ENCODE results near the gene TP53RK. TPM values are rescaled to one million over a fixed set of nuclear protein-coding genes. Genes with fewer than 3 reads are reported as not detected.

The TP53RK gene
- total and polyA plus RNA-seq, 2 donors (not counting 1 experiment from before 2014, with no cell fraction given) = 3.1 to 22.5 TPM

GRCh38 chr20:46663531-46663930 lies 25.7 kb downstream of the TP53RK start:
- WGBS (ENCODE audit: insufficient coverage) = no CpG with 5 or more reads among the region's 3 CpGs
- Histone ChIP-seq H3K27ac (ENCODE audit: low read length in 2 of 2) (no peak overlapping the region), H4K20me1 (ENCODE audit: control insufficient read depth, insufficient read depth, low read length, poor library complexity, severe bottlenecking) (no peaks in the 10 kb centered on the region), H3K4me2 (replicated peaks; ENCODE audit: low read depth, low read length, poor library complexity, severe bottlenecking) (no peak overlapping the region), H3K4me3 (ENCODE audit: control extremely low read depth in 1 of 5, extremely low read depth in 1 of 5, insufficient read depth in 1 of 5, low read depth in 2 of 5, low read length in 4 of 5) (no peak overlapping the region), H3K27me3 (replicated peaks in 1 of 4; ENCODE audit: control extremely low read depth in 1 of 4, control insufficient read depth in 3 of 4, insufficient read depth in 4 of 4, low read length in 3 of 4) (no peaks in the 10 kb centered on the region), H3K79me2 (ENCODE audit: control insufficient read depth, insufficient read depth, low read length) (no peaks in the 10 kb centered on the region), H3K9ac (ENCODE audit: low read length) (no peak overlapping the region), H3K9me3 (ENCODE audit: control extremely low read depth in 1 of 3, control insufficient read depth in 2 of 3, insufficient read depth in 1 of 3, low read length in 2 of 3) (no peaks in the 10 kb centered on the region), H3K4me1 (ENCODE audit: control insufficient read depth in 2 of 2, insufficient read depth in 2 of 2, low read length in 2 of 2) (no peaks in the 10 kb centered on the region), H3K36me3 (replicated peaks in 1 of 2; ENCODE audit: control extremely low read depth in 1 of 2, control insufficient read depth in 1 of 2, extremely low read depth in 1 of 2, insufficient read depth in 2 of 2, low read length in 1 of 2) (no peaks in the 10 kb centered on the region), H2AFZ (ENCODE audit: insufficient read depth, low read depth, low read length, poor library complexity, severe bottlenecking) (no peak overlapping the region)
- CTCF ChIA-PET = interaction anchor here (0.6 to 0.7 kb wide), 2 partner anchors 14 to 946 kb away, joined by 3 read pairs; no protein-coding TSS in a partner anchor
- DNase-seq (no peak), ATAC-seq (ENCODE audit: low read depth) (no peak)
- TF ChIP-seq, protein P1, sequence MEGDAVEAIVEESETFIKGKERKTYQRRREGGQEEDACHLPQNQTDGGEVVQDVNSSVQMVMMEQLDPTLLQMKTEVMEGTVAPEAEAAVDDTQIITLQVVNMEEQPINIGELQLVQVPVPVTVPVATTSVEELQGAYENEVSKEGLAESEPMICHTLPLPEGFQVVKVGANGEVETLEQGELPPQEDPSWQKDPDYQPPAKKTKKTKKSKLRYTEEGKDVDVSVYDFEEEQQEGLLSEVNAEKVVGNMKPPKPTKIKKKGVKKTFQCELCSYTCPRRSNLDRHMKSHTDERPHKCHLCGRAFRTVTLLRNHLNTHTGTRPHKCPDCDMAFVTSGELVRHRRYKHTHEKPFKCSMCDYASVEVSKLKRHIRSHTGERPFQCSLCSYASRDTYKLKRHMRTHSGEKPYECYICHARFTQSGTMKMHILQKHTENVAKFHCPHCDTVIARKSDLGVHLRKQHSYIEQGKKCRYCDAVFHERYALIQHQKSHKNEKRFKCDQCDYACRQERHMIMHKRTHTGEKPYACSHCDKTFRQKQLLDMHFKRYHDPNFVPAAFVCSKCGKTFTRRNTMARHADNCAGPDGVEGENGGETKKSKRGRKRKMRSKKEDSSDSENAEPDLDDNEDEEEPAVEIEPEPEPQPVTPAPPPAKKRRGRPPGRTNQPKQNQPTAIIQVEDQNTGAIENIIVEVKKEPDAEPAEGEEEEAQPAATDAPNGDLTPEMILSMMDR (IDR thresholded peaks at IDR 0.05) = no peak
- no peak for TF ChIP-seq EZH2 (IDR thresholded peaks at IDR 0.05; ENCODE audit: borderline replicate concordance, insufficient read depth, low read depth, low read length, poor library complexity, severe bottlenecking)
- POLR2A ChIA-PET = no interaction called here
- Mint-ChIP-seq H3K4me1 (no peaks in the 10 kb centered on the region), H3K4me3 (no peak overlapping the region), H3K27ac (no peak overlapping the region), H3K27me3 (peaks cover 16% of the 10 kb centered on the region), H3K9me3 (ENCODE audit: insufficient read depth) (no peaks in the 10 kb centered on the region)
- intact Hi-C loops (cut with micrococcal nuclease) = no loop called here

DNA sequence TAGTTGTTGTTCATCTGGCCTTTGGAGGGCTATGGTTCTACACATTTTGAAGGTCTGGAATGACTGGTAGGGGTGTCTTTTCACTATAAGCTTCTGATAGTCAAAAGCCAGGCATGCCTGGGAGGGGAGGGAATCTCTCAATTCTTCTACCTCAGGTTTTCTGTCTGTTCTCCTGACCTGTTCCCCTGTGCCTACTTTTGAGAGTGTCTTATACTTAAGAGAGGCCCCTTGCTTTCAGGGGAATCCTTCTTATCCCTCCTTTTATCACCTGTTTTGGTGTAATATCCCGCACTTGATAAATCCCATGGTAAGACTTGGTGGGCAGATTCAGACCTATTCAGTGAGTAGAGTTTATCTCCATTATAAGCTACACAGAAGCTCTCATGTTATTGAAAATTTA lies 27.6 kb downstream of the TP53RK start:
- DNase-seq (no peak), ATAC-seq (ENCODE audit: low read depth) (no peak)
- H3K27ac Mint-ChIP-seq = no peak overlapping the region
- Histone ChIP-seq H3K36me3 (replicated peaks in 1 of 2; ENCODE audit: control extremely low read depth in 1 of 2, control insufficient read depth in 1 of 2, extremely low read depth in 1 of 2, insufficient read depth in 2 of 2, low read length in 1 of 2) (no peaks in the 10 kb centered on the region), H3K4me3 (ENCODE audit: control extremely low read depth in 1 of 5, extremely low read depth in 1 of 5, insufficient read depth in 1 of 5, low read depth in 2 of 5, low read length in 4 of 5) (no peak overlapping the region), H3K9ac (ENCODE audit: low read length) (no peak overlapping the region), H3K27me3 (replicated peaks in 1 of 4; ENCODE audit: control extremely low read depth in 1 of 4, control insufficient read depth in 3 of 4, insufficient read depth in 4 of 4, low read length in 3 of 4) (no peaks in the 10 kb centered on the region), H3K4me1 (ENCODE audit: control insufficient read depth in 2 of 2, insufficient read depth in 2 of 2, low read length in 2 of 2) (no peaks in the 10 kb centered on the region), H3K27ac (ENCODE audit: low read length in 2 of 2) (no peak overlapping the region), H3K79me2 (ENCODE audit: control insufficient read depth, insufficient read depth, low read length) (no peaks in the 10 kb centered on the region), H2AFZ (ENCODE audit: insufficient read depth, low read depth, low read length, poor library complexity, severe bottlenecking) (no peak overlapping the region), H3K9me3 (ENCODE audit: control extremely low read depth in 1 of 3, control insufficient read depth in 2 of 3, insufficient read depth in 1 of 3, low read length in 2 of 3) (no peaks in the 10 kb centered on the region), H4K20me1 (ENCODE audit: control insufficient read depth, insufficient read depth, low read length, poor library complexity, severe bottlenecking) (no peaks in the 10 kb centered on the region), H3K4me2 (replicated peaks; ENCODE audit: low read depth, low read length, poor library complexity, severe bottlenecking) (no peak overlapping the region)
- no peaks in the 10 kb centered on the region for H3K9me3 Mint-ChIP-seq (ENCODE audit: insufficient read depth)
- WGBS (ENCODE audit: insufficient coverage) = no CpG with 5 or more reads among the region's 1 CpG
- POLR2A ChIA-PET = no interaction called here
- TF ChIP-seq EZH2 (IDR thresholded peaks at IDR 0.05; ENCODE audit: borderline replicate concordance, insufficient read depth, low read depth, low read length, poor library complexity, severe bottlenecking) = no peak
- TF ChIP-seq, protein P1 (IDR thresholded peaks at IDR 0.05) = no peak
- H3K27me3 Mint-ChIP-seq = peaks cover 16% of the 10 kb centered on the region
- no peak overlapping the region for H3K4me3 Mint-ChIP-seq
- intact Hi-C loops (cut with micrococcal nuclease) = no loop called here
- CTCF ChIA-PET = interaction anchor here (1.7 kb wide), 1 partner anchor 19 kb away, joined by 5 read pairs; no protein-coding TSS in a partner anchor
- no peaks in the 10 kb centered on the region for H3K4me1 Mint-ChIP-seq

Data from B cell (primary cell).